ENCODE data around the gene MAP3K14. TPM values are rescaled to one million over a fixed set of nuclear protein-coding genes. Genes with fewer than 3 reads are reported as not detected.

MAP3K14 gene
- total and polyA plus RNA-seq, 2 experiments from 2014 or later = 1.3 to 2.9 TPM

- no peak for TF ChIP-seq CTCF (IDR thresholded peaks at IDR 0.05; ENCODE audit: low read depth, low read length)
- Histone ChIP-seq H3K36me3 (peaks cover 3% of the 10 kb centered on the region), H3K4me3 (no peak overlapping the region), H3K9me3 (ENCODE audit: low read depth) (no peaks in the 10 kb centered on the region), H3K4me1 (ENCODE audit: low read depth) (peaks cover 10% of the 10 kb centered on the region), H3K27me3 (peaks cover 4% of the 10 kb centered on the region), H3K27ac (no peak overlapping the region)
- no peak for DNase-seq (ENCODE audit: low read depth in 1 of 2, low spot score in 1 of 2)
These were observed 56.5 kb downstream of the MAP3K14 start for GRCh38 chr17:45260204-45260783.

- H3K36me3 ChIP-seq = no peaks in the 10 kb centered on the region
- peaks cover 9% of the 10 kb centered on the region for H3K4me1 ChIP-seq (ENCODE audit: low read depth)
- H3K4me3 ChIP-seq = no peak overlapping the region
- H3K9me3 ChIP-seq (ENCODE audit: low read depth) = no peaks in the 10 kb centered on the region
- no peak for TF ChIP-seq CTCF (IDR thresholded peaks at IDR 0.05; ENCODE audit: low read depth, low read length)
- H3K27ac ChIP-seq = no peak overlapping the region
- H3K27me3 ChIP-seq = peaks cover 4% of the 10 kb centered on the region
- no peak for DNase-seq (ENCODE audit: low read depth in 1 of 2, low spot score in 1 of 2)
These were observed 57.8 kb downstream of the MAP3K14 start for GRCh38 chr17:45258981-45259380.

GRCh38 chr17:45257115-45257514 lies 59.7 kb downstream of the MAP3K14 start:
- H3K4me3 ChIP-seq = no peak overlapping the region
- H3K9me3 ChIP-seq (ENCODE audit: low read depth) = no peaks in the 10 kb centered on the region
- no peak for DNase-seq (ENCODE audit: low read depth in 1 of 2, low spot score in 1 of 2)
- peaks cover 4% of the 10 kb centered on the region for H3K27me3 ChIP-seq
- TF ChIP-seq CTCF (IDR thresholded peaks at IDR 0.05; ENCODE audit: low read depth, low read length) = no peak
- H3K4me1 ChIP-seq (ENCODE audit: low read depth) = no peaks in the 10 kb centered on the region
- no peak overlapping the region for H3K27ac ChIP-seq
- H3K36me3 ChIP-seq = no peaks in the 10 kb centered on the region

GRCh38 chr17:45256114-45256966 lies 60.5 kb downstream of the MAP3K14 start:
- TF ChIP-seq CTCF (IDR thresholded peaks at IDR 0.05; ENCODE audit: low read depth, low read length) = peak; percentile 12
- no peak overlapping the region for H3K27ac ChIP-seq
- DNase-seq (ENCODE audit: low read depth in 1 of 2, low spot score in 1 of 2) = no peak
- peaks cover 4% of the 10 kb centered on the region for H3K27me3 ChIP-seq
- H3K4me3 ChIP-seq = no peak overlapping the region
- H3K9me3 ChIP-seq (ENCODE audit: low read depth) = no peaks in the 10 kb centered on the region
- no peaks in the 10 kb centered on the region for H3K36me3 ChIP-seq
- no peaks in the 10 kb centered on the region for H3K4me1 ChIP-seq (ENCODE audit: low read depth)

GRCh38 chr17:45255358-45255757 lies 61.5 kb downstream of the MAP3K14 start:
- no peak for TF ChIP-seq CTCF (IDR thresholded peaks at IDR 0.05; ENCODE audit: low read depth, low read length)
- H3K4me1 ChIP-seq (ENCODE audit: low read depth) = no peaks in the 10 kb centered on the region
- no peaks in the 10 kb centered on the region for H3K36me3 ChIP-seq
- DNase-seq (ENCODE audit: low read depth in 1 of 2, low spot score in 1 of 2) = no peak
- H3K27ac ChIP-seq = no peak overlapping the region
- H3K27me3 ChIP-seq = peaks cover under 1% of the 10 kb centered on the region
- no peaks in the 10 kb centered on the region for H3K9me3 ChIP-seq (ENCODE audit: low read depth)
- H3K4me3 ChIP-seq = no peak overlapping the region

Measured in cardiac muscle cell (in vitro differentiated cells and primary cell).